Effector memory CD4-positive, alpha-beta T cell (primary cell): ENCODE data around the gene KRTAP2-2.
"Not testable (repeated sequence)": the region's sequence is repeated elsewhere in the genome, so short reads cannot be mapped to it uniquely, and the experiment has no call there.

Source experiments
- DNase-seq, 3 donors: peaks; one replicate each; pipeline ENCODE4 v3.0.0-alpha.2; 2020
- H3K27ac ChIP-seq: 2 replicates; pipeline ENCODE4 v1.7.0; 2013; ENCODE audit warnings: mild to moderate bottlenecking, low read length, moderate library complexity; ENCODE audit not compliant: insufficient read depth, poor library complexity, severe bottlenecking
- H3K27me3 ChIP-seq: replicated peaks from 2 replicates; pipeline ENCODE4 v1.7.0; 2013; ENCODE audit warnings: mild to moderate bottlenecking, low read length; ENCODE audit not compliant: insufficient read depth, control insufficient read depth, poor library complexity, severe bottlenecking
- H3K36me3 ChIP-seq: 2 replicates; pipeline ENCODE4 v1.7.0; 2013; ENCODE audit warnings: mild to moderate bottlenecking, low read length, moderate library complexity; ENCODE audit not compliant: control insufficient read depth, insufficient read depth
- H3K4me1 ChIP-seq: 2 replicates; pipeline ENCODE4 v1.7.0; 2013; ENCODE audit warnings: low read length, mild to moderate bottlenecking; ENCODE audit not compliant: control insufficient read depth, insufficient read depth, poor library complexity, severe bottlenecking
- H3K4me3 ChIP-seq: 2 replicates; pipeline ENCODE4 v1.7.0; 2013; ENCODE audit warnings: low read length, low read depth, mild to moderate bottlenecking; ENCODE audit not compliant: insufficient read depth, poor library complexity, severe bottlenecking
- H3K9me3 ChIP-seq: 2 replicates; pipeline ENCODE4 v1.7.0; 2013; ENCODE audit warnings: mild to moderate bottlenecking, low read length, moderate library complexity; ENCODE audit not compliant: control insufficient read depth

The KRTAP2-2 gene

GRCh38 chr17:41052566-41052965, 2.5 kb downstream of the KRTAP2-2 start:
- no peaks in the 10 kb centered on the region for H3K4me1 ChIP-seq
- no peaks in the 10 kb centered on the region for H3K9me3 ChIP-seq
- H3K4me3 ChIP-seq: no peak overlapping the region
- H3K27ac ChIP-seq: no peak overlapping the region
- no peaks in the 10 kb centered on the region for H3K36me3 ChIP-seq
- no peaks in the 10 kb centered on the region for H3K27me3 ChIP-seq
- no peak for DNase-seq

- H3K27me3 ChIP-seq: no peaks in the 10 kb centered on the region
- no peak for DNase-seq
- H3K4me3 ChIP-seq: no peak overlapping the region
- H3K27ac ChIP-seq: no peak overlapping the region
- H3K9me3 ChIP-seq: no peaks in the 10 kb centered on the region
- no peaks in the 10 kb centered on the region for H3K36me3 ChIP-seq
- H3K4me1 ChIP-seq: no peaks in the 10 kb centered on the region
Measured at GRCh38 chr17:41049110-41049509, 5.9 kb downstream of the KRTAP2-2 start.

- Histone ChIP-seq H3K4me3 (no peak overlapping the region), H3K4me1 (no peaks in the 10 kb centered on the region), H3K9me3 (no peaks in the 10 kb centered on the region), H3K27ac (no peak overlapping the region), H3K27me3 (no peaks in the 10 kb centered on the region), H3K36me3 (no peaks in the 10 kb centered on the region)
- DNase-seq: no peak
Measured at GRCh38 chr17:41048441-41048840, 6.6 kb downstream of the KRTAP2-2 start.

GRCh38 chr17:41046735-41047465, 8.1 kb downstream of the KRTAP2-2 start, which contains the start of gene KRTAP2-1:
KRTAP2-1 (minus strand) TSS chr17:41047316; CDS start chr17:41047267, 49 bp downstream.
- H3K4me3 ChIP-seq, H3K27ac ChIP-seq, H3K9me3 ChIP-seq, H3K4me1 ChIP-seq, H3K27me3 ChIP-seq, H3K36me3 ChIP-seq, DNase-seq: not testable (repeated sequence)

GRCh38 chr17:41042953-41043352, 12.1 kb downstream of the KRTAP2-2 start:
- Histone ChIP-seq H3K36me3 (no peaks in the 10 kb centered on the region), H3K9me3 (no peaks in the 10 kb centered on the region), H3K27ac (no peak overlapping the region), H3K4me1 (no peaks in the 10 kb centered on the region), H3K4me3 (no peak overlapping the region), H3K27me3 (no peaks in the 10 kb centered on the region)
- no peak for DNase-seq

GRCh38 chr17:41040783-41041571, 14.1 kb downstream of the KRTAP2-2 start, which contains the start of gene KRTAP1-1:
KRTAP1-1 (minus strand) TSS chr17:41041450; CDS start chr17:41041397, 53 bp downstream.
- H3K36me3 ChIP-seq, DNase-seq, H3K27me3 ChIP-seq, H3K9me3 ChIP-seq, H3K4me3 ChIP-seq, H3K27ac ChIP-seq, H3K4me1 ChIP-seq: not testable (repeated sequence)

GRCh38 chr17:41037853-41038350, 17.1 kb downstream of the KRTAP2-2 start:
- Histone ChIP-seq H3K27me3 (no peaks in the 10 kb centered on the region), H3K4me3 (no peak overlapping the region), H3K36me3 (no peaks in the 10 kb centered on the region), H3K27ac (no peak overlapping the region), H3K9me3 (no peaks in the 10 kb centered on the region), H3K4me1 (no peaks in the 10 kb centered on the region)
- no peak for DNase-seq

- not testable (repeated sequence) for H3K4me3 ChIP-seq, H3K27ac ChIP-seq, H3K4me1 ChIP-seq, H3K27me3 ChIP-seq, H3K9me3 ChIP-seq, DNase-seq, H3K36me3 ChIP-seq
Measured at GRCh38 chr17:41034346-41034935, 20.6 kb downstream of the KRTAP2-2 start, which contains the start of gene KRTAP1-3. KRTAP1-3 (minus strand) TSS chr17:41034874; CDS start chr17:41034821, 53 bp downstream.

- no peaks in the 10 kb centered on the region for H3K27me3 ChIP-seq
- no peak within 1 kb of the TSS for H3K4me3 ChIP-seq
- H3K36me3 ChIP-seq: no peaks in the 10 kb centered on the region
- DNase-seq: no peak
- H3K9me3 ChIP-seq: no peaks in the 10 kb centered on the region
- no peak within 1 kb of the TSS for H3K27ac ChIP-seq
- H3K4me1 ChIP-seq: no peaks in the 10 kb centered on the region
Measured at GRCh38 chr17:41029633-41030245, 25.3 kb downstream of the KRTAP2-2 start, which contains the start of gene KRTAP1-4. KRTAP1-4 (minus strand) TSS chr17:41030195; CDS start chr17:41030078, 117 bp downstream.
